GM21723 (cell line): ENCODE measurements around the gene RAB31.
A peak's percentile ranks its signal among the peaks of the same experiment; 100 is the strongest.
"Not testable (repeated sequence)": the region's sequence is repeated elsewhere in the genome, so short reads cannot be mapped to it uniquely, and the experiment has no call there.

Experiments
- ATAC-seq: cut with Tn5 transposase; IDR thresholded peaks from one replicate; pipeline ENCODE4 v1.9.1; 2021; ENCODE audit warnings: mild to moderate bottlenecking, moderate library complexity; ENCODE audit not compliant: unreplicated experiment

The RAB31 gene

GRCh38 chr18:9854801-9855676 lies 146.9 kb downstream of the RAB31 start:
- no peak for ATAC-seq

- no peak for ATAC-seq
These were observed 147.6 kb downstream of the RAB31 start for GRCh38 chr18:9855681-9856080.

GRCh38 chr18:9856092-9856491 lies 148.0 kb downstream of the RAB31 start:
- ATAC-seq, result no peak

GRCh38 chr18:9857479-9857998 lies 149.4 kb downstream of the RAB31 start:
- ATAC-seq, result not testable (repeated sequence)

- no peak for ATAC-seq
These were observed 150.5 kb downstream of the RAB31 start for GRCh38 chr18:9858642-9859041.

GRCh38 chr18:9859232-9859631 lies 151.1 kb downstream of the RAB31 start:
- ATAC-seq, result no peak

GRCh38 chr18:9860682-9861081 lies 152.6 kb downstream of the RAB31 start:
- no peak for ATAC-seq

GRCh38 chr18:9861157-9861556 lies 153.1 kb downstream of the RAB31 start:
- peak; percentile 84 for ATAC-seq

- ATAC-seq, result no peak
These were observed 153.8 kb downstream of the RAB31 start for GRCh38 chr18:9861933-9862332.

- no peak for ATAC-seq
These were observed 154.6 kb downstream of the RAB31 start for GRCh38 chr18:9862686-9863085.

- ATAC-seq, result no peak
These were observed 155.2 kb downstream of the RAB31 start for GRCh38 chr18:9863282-9863681.

GRCh38 chr18:9865764-9866490 lies 157.8 kb downstream of the RAB31 start:
- no peak for ATAC-seq

- no peak for ATAC-seq
These were observed 158.5 kb downstream of the RAB31 start for GRCh38 chr18:9866627-9867026.

GRCh38 chr18:9867071-9867594 lies 159.0 kb downstream of the RAB31 start:
- no peak for ATAC-seq

GRCh38 chr18:9868857-9869714 lies 161.0 kb downstream of the RAB31 start:
- ATAC-seq, result no peak

- peak; percentile 87 for ATAC-seq
These were observed 161.8 kb downstream of the RAB31 start for GRCh38 chr18:9869715-9870430.

GRCh38 chr18:9870431-9871008 lies 162.4 kb downstream of the RAB31 start:
- peak; percentile 32 for ATAC-seq

- ATAC-seq, result no peak
These were observed 163.2 kb downstream of the RAB31 start for GRCh38 chr18:9871244-9871746.

- ATAC-seq, result no peak
These were observed 164.7 kb downstream of the RAB31 start for GRCh38 chr18:9872823-9873222.
